GM18498 (cell line): ENCODE results near the gene GPR83.
"Not testable (repeated sequence)": the region's sequence is repeated elsewhere in the genome, so short reads cannot be mapped to it uniquely, and the experiment has no call there.

Source experiments
- ATAC-seq: cut with Tn5 transposase; IDR thresholded peaks from one replicate; pipeline ENCODE4 v1.9.1; 2021; ENCODE audit warnings: mild to moderate bottlenecking, moderate library complexity; ENCODE audit not compliant: unreplicated experiment

Gene GPR83

DNA sequence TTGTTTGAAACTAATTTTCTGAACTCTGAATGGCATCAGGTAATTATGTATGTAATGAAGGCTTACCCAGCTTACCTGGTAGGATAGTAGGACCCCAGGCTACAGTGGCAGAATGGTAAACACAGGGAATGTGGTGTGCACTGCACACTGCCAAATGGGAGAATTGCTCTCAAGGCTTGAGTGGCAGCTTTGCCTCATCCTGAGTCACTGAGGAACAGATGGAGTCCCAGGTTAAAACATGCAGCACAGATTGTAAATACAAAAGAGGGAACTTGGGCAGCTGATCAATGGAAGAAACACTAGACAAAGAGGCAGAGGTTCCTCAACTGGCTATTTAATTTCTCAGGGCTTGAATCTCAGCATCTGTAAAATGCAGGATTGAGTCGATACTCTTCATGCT, 24.4 kb downstream of the GPR83 start:
- no peak for ATAC-seq

- ATAC-seq: not testable (repeated sequence)
Observed at GRCh38 chr11:94370576-94370975, 30.6 kb downstream of the GPR83 start.

DNA sequence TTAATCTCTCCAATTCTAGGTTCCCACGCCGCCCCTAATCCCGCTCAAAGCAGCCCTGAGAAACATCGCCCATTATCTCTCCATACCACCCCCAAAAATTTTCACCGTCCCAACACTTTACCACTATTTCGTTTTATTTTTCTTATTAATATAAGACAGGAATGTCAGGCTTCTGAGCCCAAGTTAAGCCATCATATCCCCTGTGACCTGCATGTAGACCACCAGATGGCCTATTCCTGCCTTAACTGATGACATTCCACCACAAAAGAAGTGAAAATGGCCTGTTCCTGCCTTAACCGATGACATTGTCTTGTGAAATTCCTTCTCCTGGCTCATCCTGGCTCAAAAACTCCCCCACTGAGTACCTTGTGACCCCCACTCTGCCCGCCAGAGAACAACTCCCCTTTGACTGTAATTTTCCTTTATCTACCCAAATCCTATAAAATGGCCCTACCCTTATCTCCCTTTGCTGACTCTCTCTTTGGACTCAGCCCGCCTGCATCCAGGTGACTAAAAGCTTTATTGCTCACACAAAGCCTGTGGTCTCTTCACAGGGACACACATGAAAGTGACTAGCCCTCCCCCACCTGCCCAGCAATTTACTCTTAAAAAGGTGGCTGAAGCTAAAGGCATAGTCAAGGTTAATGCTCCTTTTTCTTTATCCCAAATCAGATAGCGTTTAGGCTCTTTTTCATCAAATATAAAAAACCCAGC, 50.2 kb downstream of the GPR83 start:
- ATAC-seq: not testable (repeated sequence)

DNA sequence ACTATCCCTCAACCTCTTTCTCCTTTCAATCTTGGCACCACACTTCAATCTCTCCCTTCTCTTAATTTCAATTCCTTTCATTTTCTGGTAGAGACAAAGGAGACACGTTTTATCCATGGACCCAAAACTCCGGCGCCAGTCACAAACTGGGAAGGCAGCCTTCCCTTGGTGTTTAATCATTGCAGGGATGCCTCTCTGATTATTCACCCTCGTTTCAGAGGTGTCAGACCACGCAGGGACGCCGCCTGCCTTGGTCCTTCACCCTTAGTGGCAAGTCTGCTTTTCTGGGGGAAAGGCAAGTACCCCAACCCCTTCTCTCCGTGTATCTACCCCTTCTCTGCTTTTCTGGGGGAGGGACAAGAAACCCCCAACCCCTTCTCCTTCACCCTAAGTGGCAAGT, 54.9 kb downstream of the GPR83 start:
- not testable (repeated sequence) for ATAC-seq

DNA sequence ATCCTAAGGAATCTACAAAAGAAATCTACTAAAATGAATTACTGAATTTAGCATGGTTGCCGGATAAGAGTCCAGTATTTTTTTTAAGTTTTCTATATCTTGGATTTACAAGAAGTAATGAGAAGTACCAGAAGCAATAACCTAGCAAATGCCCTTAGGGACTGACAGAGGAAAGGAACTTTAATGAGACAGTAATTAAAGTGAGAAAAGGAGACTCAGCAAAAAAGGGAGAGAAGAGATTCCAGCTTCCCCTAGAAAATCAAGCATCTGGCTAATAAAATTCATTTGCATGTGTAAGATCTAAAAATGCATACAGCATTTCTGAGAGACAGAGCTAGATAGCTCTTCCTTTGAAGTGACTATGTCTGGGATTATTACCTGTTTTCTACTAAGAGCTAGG, 57.7 kb downstream of the GPR83 start:
- no peak for ATAC-seq

GRCh38 chr11:94342250-94342649, 59.0 kb downstream of the GPR83 start:
- no peak for ATAC-seq

- ATAC-seq: no peak
Observed at GRCh38 chr11:94338651-94339050, 62.6 kb downstream of the GPR83 start.

- ATAC-seq: no peak
Observed at GRCh38 chr11:94336033-94336432, 65.2 kb downstream of the GPR83 start.

DNA sequence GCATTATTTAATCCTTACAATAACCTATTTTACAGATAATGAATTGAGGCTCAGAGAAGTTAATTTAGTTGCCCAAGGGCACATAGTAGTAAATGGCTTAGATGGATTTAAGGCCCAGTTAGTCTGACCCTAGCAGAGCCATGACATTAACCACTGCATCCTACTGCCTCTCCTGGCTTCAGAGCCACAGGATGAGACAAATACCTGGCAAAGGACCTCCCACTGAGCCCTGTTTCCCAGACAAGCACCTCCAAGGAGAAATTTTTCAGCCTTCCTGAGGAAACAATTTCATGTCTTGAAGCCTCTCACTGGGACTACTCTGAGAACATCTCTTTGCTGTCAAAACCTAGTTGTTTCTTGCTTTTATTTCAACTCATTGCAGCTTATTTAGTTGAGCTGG, 68.4 kb downstream of the GPR83 start:
- ATAC-seq: no peak

GRCh38 chr11:94330789-94331188, 70.4 kb downstream of the GPR83 start:
- ATAC-seq: no peak

- no peak for ATAC-seq
Observed at GRCh38 chr11:94329501-94329900, 71.7 kb downstream of the GPR83 start.

DNA sequence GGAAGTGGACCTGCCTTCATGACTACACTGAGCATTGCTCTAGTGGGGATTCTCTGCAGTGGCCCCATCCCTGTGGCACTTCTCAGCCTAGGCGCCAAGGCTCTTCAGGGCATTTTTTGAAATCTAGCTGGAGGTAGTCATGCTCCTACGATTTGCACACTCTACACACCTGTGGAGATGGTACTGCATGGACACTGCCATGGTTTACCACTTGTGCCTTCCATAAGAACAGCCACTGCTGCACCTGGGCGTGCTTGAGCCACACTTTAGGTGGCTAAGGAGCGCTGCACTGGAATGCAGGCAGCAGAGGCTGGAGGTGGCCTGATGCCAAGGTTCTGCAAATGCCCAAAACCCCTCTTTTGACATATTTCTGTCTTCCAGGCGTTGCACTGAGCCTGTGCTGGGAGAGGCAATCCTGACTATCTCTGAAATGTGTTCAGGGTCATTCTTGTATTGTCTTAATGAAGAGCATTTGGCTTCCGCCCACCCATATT, 72.6 kb downstream of the GPR83 start:
- no peak for ATAC-seq
